CD14-positive monocyte (primary cell): Measurements from ENCODE around the gene COL19A1. TPM values are rescaled to one million over a fixed set of nuclear protein-coding genes. Genes with fewer than 3 reads are reported as not detected.

ENCODE experiments used
- DNase-seq, 3 donors: peaks; one replicate each; pipeline ENCODE4 v3.0.0-alpha.2; 2011 to 2022
- H2AFZ ChIP-seq: 2 replicates; pipeline ENCODE4 v1.6.0; 2012; ENCODE audit warnings: mild to moderate bottlenecking, low read depth, low read length, inconsistent platforms; ENCODE audit not compliant: insufficient read depth, poor library complexity, severe bottlenecking
- H3K27ac ChIP-seq, 2 donors: 1 replicate in 1 of 2; 2 replicates in 1 of 2; pipeline ENCODE4 v1.5.1; 2012 to 2013; ENCODE audit warnings: low read length in 2 of 2, control low read depth in 1 of 2, inconsistent platforms in 1 of 2, low read depth in 1 of 2, mild to moderate bottlenecking in 1 of 2
- H3K27me3 ChIP-seq, 2 donors: one replicate each; pipeline versions ENCODE4 v1.6.0 to v1.6.1; 2011 to 2013; ENCODE audit warnings: low read length in 2 of 2; ENCODE audit not compliant: control insufficient read depth in 2 of 2, insufficient read depth in 2 of 2
- H3K36me3 ChIP-seq, 2 donors: replicated peaks in 1 of 2; 1 replicate in 1 of 2; 2 replicates in 1 of 2; pipeline versions ENCODE4 v1.5.1 to v1.6.1; 2012 to 2013; ENCODE audit warnings: low read length in 2 of 2, control low read depth in 1 of 2, inconsistent platforms in 1 of 2, mild to moderate bottlenecking in 1 of 2; ENCODE audit not compliant: insufficient read depth in 2 of 2, control insufficient read depth in 1 of 2
- H3K4me1 ChIP-seq, 2 donors: 1 replicate in 1 of 2; 2 replicates in 1 of 2; pipeline versions ENCODE4 v1.5.1 to v1.6.1; 2012 to 2013; ENCODE audit warnings: low read length in 2 of 2, control low read depth in 1 of 2, inconsistent platforms in 1 of 2, mild to moderate bottlenecking in 1 of 2, moderate library complexity in 1 of 2; ENCODE audit not compliant: insufficient read depth in 2 of 2, control insufficient read depth in 1 of 2
- H3K4me2 ChIP-seq: replicated peaks from 2 replicates; pipeline ENCODE3; 2012; ENCODE audit warnings: low read length, moderate library complexity, mild to moderate bottlenecking; ENCODE audit not compliant: poor library complexity, severe bottlenecking; ENCODE audit errors: extremely low read depth
- H3K4me3 ChIP-seq, 3 experiments: fragments of 200-600 bp in 1 of 3; sonication (generic) in 1 of 3; replicated peaks in 1 of 3; 1 replicate in 2 of 3; 2 replicates in 1 of 3; pipeline ENCODE4 v1.5.1; 2011 to 2013; ENCODE audit warnings: low read length in 3 of 3, mild to moderate bottlenecking in 3 of 3, control low read depth in 2 of 3, low read depth in 2 of 3, inconsistent platforms in 1 of 3, moderate library complexity in 1 of 3
- H3K79me2 ChIP-seq: 2 replicates; pipeline ENCODE4 v1.6.0; 2012; ENCODE audit warnings: mild to moderate bottlenecking, control low read depth, inconsistent platforms, low read length, moderate library complexity; ENCODE audit not compliant: insufficient read depth
- H3K9ac ChIP-seq: 2 replicates; pipeline ENCODE4 v1.6.0; 2017; ENCODE audit warnings: low read length, mild to moderate bottlenecking; ENCODE audit not compliant: insufficient read depth, poor library complexity, severe bottlenecking
- H3K9me3 ChIP-seq, 2 donors: replicated peaks in 1 of 2; 1 replicate in 1 of 2; 2 replicates in 1 of 2; pipeline versions ENCODE4 v1.5.1 to v1.6.1; 2012 to 2013; ENCODE audit warnings: low read length in 2 of 2, control low read depth in 1 of 2; ENCODE audit not compliant: control insufficient read depth in 1 of 2, insufficient read depth in 1 of 2
- H4K20me1 ChIP-seq: 2 replicates; pipeline ENCODE4 v1.6.0; 2012; ENCODE audit warnings: mild to moderate bottlenecking, low read length, control low read depth, moderate library complexity; ENCODE audit not compliant: insufficient read depth
- H3K27ac Mint-ChIP-seq, 7 donors: one replicate each; pipeline ENCODE4 v1.8.0; 2020; ENCODE audit warnings: mild to moderate bottlenecking in 7 of 7, mixed read lengths in 7 of 7, moderate library complexity in 6 of 7, inconsistent platforms in 2 of 7
- H3K27me3 Mint-ChIP-seq, 3 donors: one replicate each; pipeline ENCODE4 v1.8.0; 2021 to 2022; ENCODE audit warnings: low read depth in 3 of 3, mild to moderate bottlenecking in 3 of 3, mixed read lengths in 3 of 3, moderate library complexity in 3 of 3, inconsistent platforms in 1 of 3
- H3K36me3 Mint-ChIP-seq, 2 donors: one replicate each; pipeline ENCODE4 v1.8.0; 2020; ENCODE audit warnings: mixed read lengths in 2 of 2, inconsistent platforms in 1 of 2, mild to moderate bottlenecking in 1 of 2
- H3K4me1 Mint-ChIP-seq: one replicate; pipeline ENCODE4 v1.8.0; 2020; ENCODE audit warnings: mild to moderate bottlenecking, mixed read lengths
- H3K4me3 Mint-ChIP-seq, 2 donors: one replicate each; pipeline ENCODE4 v1.8.0; 2020; ENCODE audit warnings: mild to moderate bottlenecking in 2 of 2, mixed read lengths in 2 of 2, moderate library complexity in 1 of 2
- H3K9me3 Mint-ChIP-seq, 7 donors: one replicate each; pipeline ENCODE4 v1.8.0; 2020 to 2022; ENCODE audit warnings: mixed read lengths in 7 of 7, mild to moderate bottlenecking in 6 of 7, moderate library complexity in 6 of 7, inconsistent platforms in 2 of 7
- WGBS: methylation state at CpG from one replicate; pipeline ENCODE4 v1.1.5; 2013; ENCODE audit warnings: missing lambda C conversion rate; ENCODE audit not compliant: insufficient coverage; 5-methylcytosine and 5-hydroxymethylcytosine counted together
- intact Hi-C, 2 donors: fragments of 100-400 bp; cut with micrococcal nuclease; formaldehyde crosslinking; loops; one replicate each; pipeline versions ENCODE4 v1.15.0 to v1.15.1; 2023
- polyA plus RNA-seq, 3 donors: library from polyadenylated mRNA; depleted of rRNA in 1 of 3; unstranded in 2 of 3; stranded (reverse) in 1 of 3; fragments of 300-500 nt in 2 of 3; fragments of >200 nt in 1 of 3; fragmentation: Illumina TruSeq in 2 of 3; gene quantifications; 1 replicate in 2 of 3; 2 replicates in 1 of 3; pipeline ENCODE4 v1.2.3, GENCODE V29; 2012 to 2021
- TF ChIP-seq, protein P1 (sequence below): fragments of 200-600 bp; IDR thresholded peaks from one replicate; pipeline ENCODE4 v1.8.0; 2022; ENCODE audit warnings: antibody characterized with exemption, mild to moderate bottlenecking

Gene COL19A1
- polyA plus RNA-seq, 3 donors = not detected

DNA sequence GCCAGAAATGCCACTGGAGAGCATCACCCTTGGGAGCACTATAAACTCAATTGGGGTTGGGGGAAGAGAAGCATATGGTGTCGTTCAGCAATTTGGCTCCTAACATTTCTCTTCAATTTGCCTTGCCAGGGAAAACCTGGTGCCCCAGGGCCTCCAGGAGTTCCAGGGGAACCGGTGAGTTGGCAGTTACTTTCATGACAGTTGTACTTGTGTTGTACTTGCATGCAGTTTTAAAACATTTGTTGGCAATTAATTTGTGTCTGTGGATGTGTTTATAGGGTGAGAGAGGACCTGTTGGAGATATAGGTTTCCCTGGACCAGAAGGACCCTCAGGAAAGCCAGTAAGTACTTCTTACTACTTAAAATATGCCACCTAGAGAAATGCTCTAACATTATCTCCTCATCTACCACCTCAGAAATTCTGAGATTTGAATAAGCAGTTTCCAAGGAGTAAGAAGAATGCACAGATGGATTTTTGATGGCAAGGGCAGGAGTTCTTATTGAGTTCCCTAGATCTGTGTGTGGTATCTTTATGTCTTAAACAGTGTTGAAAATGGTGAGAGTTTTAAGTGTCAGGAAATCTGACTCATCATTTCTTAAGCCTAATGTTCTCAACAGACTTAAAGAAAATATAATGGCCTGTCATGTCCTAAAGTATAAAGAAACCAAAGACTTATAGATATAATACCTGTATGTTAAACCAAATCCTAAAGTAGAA lies 314.0 kb downstream of the COL19A1 start:
- Mint-ChIP-seq H3K27ac (no peak overlapping the region), H3K9me3 (peaks cover 0 to 6% (median 3%) of the 10 kb centered on the region in 7 donors), H3K27me3 (peaks cover 1 to 3% (median 1%) of the 10 kb centered on the region in 3 donors), H3K4me3 (no peak overlapping the region), H3K36me3 (no peaks in the 10 kb centered on the region), H3K4me1 (no peaks in the 10 kb centered on the region)
- H3K4me1 ChIP-seq = no peaks in the 10 kb centered on the region
- H3K27me3 ChIP-seq = no peaks in the 10 kb centered on the region
- H3K4me2 ChIP-seq = no peak overlapping the region
- H2AFZ ChIP-seq = no peak overlapping the region
- intact Hi-C loops = no loop called here
- H3K36me3 ChIP-seq = no peaks in the 10 kb centered on the region
- H3K9me3 ChIP-seq = peaks cover 0 to 6% of the 10 kb centered on the region in 2 donors
- 88% methylated on average over 1 of the region's 2 CpGs for WGBS
- no peaks in the 10 kb centered on the region for H3K79me2 ChIP-seq
- TF ChIP-seq, protein P1, sequence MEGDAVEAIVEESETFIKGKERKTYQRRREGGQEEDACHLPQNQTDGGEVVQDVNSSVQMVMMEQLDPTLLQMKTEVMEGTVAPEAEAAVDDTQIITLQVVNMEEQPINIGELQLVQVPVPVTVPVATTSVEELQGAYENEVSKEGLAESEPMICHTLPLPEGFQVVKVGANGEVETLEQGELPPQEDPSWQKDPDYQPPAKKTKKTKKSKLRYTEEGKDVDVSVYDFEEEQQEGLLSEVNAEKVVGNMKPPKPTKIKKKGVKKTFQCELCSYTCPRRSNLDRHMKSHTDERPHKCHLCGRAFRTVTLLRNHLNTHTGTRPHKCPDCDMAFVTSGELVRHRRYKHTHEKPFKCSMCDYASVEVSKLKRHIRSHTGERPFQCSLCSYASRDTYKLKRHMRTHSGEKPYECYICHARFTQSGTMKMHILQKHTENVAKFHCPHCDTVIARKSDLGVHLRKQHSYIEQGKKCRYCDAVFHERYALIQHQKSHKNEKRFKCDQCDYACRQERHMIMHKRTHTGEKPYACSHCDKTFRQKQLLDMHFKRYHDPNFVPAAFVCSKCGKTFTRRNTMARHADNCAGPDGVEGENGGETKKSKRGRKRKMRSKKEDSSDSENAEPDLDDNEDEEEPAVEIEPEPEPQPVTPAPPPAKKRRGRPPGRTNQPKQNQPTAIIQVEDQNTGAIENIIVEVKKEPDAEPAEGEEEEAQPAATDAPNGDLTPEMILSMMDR = no peak
- H3K27ac ChIP-seq = no peak overlapping the region
- H3K9ac ChIP-seq = no peak overlapping the region
- no peaks in the 10 kb centered on the region for H4K20me1 ChIP-seq
- no peak for DNase-seq
- no peak overlapping the region for H3K4me3 ChIP-seq

DNA sequence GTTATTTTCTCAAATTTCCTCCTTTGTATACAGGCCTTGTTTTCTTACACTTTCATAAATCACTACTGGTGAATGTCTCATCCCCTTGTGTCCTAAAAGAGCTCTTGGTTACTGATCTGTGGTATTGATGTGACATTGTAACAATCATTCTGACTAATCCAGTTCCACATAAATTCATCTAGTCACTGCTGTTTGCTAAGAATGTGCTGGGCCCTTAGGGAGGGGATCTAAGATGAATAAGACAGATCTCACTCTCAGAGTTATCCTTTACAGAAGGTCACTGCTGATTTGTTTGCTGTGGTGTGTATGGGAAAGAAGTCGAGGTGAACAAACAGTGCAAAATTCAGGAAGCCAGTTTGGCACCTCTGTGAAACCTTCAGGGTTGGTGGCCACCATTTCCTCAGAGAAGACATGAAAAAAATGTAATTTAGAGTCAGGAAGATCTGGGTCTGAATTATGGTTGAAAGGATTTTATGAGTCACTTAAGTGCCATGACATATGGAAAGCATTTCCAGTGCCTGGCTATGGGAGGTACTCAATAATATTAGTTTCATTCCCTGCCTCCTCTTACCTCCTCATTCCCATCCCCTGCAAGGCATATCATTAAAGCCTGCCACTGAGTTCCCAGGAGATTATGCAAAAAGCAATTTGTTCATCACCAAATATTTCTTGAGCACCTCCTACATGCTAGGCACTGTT lies 314.7 kb downstream of the COL19A1 start:
- no peaks in the 10 kb centered on the region for H3K36me3 Mint-ChIP-seq
- H3K9me3 ChIP-seq = peaks cover 0 to 6% of the 10 kb centered on the region in 2 donors
- no peak overlapping the region for H2AFZ ChIP-seq
- H3K27ac Mint-ChIP-seq = no peak overlapping the region
- WGBS = 71% methylated on average over 1 of the region's 1 CpG
- H3K79me2 ChIP-seq = no peaks in the 10 kb centered on the region
- H3K9me3 Mint-ChIP-seq = peaks cover 0 to 7% (median 3%) of the 10 kb centered on the region in 7 donors
- H3K27me3 ChIP-seq = no peaks in the 10 kb centered on the region
- no peaks in the 10 kb centered on the region for H3K36me3 ChIP-seq
- no peaks in the 10 kb centered on the region for H3K4me1 ChIP-seq
- intact Hi-C loops = no loop called here
- no peak overlapping the region for H3K27ac ChIP-seq
- peaks cover 1 to 3% (median 1%) of the 10 kb centered on the region in 3 donors for H3K27me3 Mint-ChIP-seq
- H3K4me2 ChIP-seq = no peak overlapping the region
- no peak overlapping the region for H3K4me3 Mint-ChIP-seq
- no peak for DNase-seq
- no peaks in the 10 kb centered on the region for H3K4me1 Mint-ChIP-seq
- H4K20me1 ChIP-seq = no peaks in the 10 kb centered on the region
- no peak overlapping the region for H3K9ac ChIP-seq
- H3K4me3 ChIP-seq = no peak overlapping the region
- TF ChIP-seq, protein P1 = no peak
